WI38 (cell line): Measurements from ENCODE around the gene TMEM132C.

Source experiments
- H3K4me3 ChIP-seq: 2 replicates; pipeline ENCODE4 v1.5.1; 2011; ENCODE audit warnings: low read depth, mild to moderate bottlenecking, control low read depth, low read length
- CTCF ChIP-seq: IDR thresholded peaks from 2 replicates; pipeline ENCODE4 v1.5.1; 2012; ENCODE audit warnings: low read depth, mild to moderate bottlenecking, control low read depth, low read length

TMEM132C gene

GRCh38 chr12:128672893-128673292 lies 405.9 kb downstream of the TMEM132C start:
- H3K4me3 ChIP-seq: no peak overlapping the region
- TF ChIP-seq CTCF: no peak

GRCh38 chr12:128675576-128675975 lies 408.6 kb downstream of the TMEM132C start:
- H3K4me3 ChIP-seq: no peak overlapping the region
- TF ChIP-seq CTCF: no peak

- H3K4me3 ChIP-seq: no peak overlapping the region
- no peak for TF ChIP-seq CTCF
Measured at GRCh38 chr12:128680555-128680954, 413.6 kb downstream of the TMEM132C start.

- no peak for TF ChIP-seq CTCF
- no peak overlapping the region for H3K4me3 ChIP-seq
Measured at GRCh38 chr12:128682548-128683275, 415.7 kb downstream of the TMEM132C start.

GRCh38 chr12:128684352-128684751 lies 417.4 kb downstream of the TMEM132C start:
- H3K4me3 ChIP-seq: no peak overlapping the region
- no peak for TF ChIP-seq CTCF

GRCh38 chr12:128685903-128686475 lies 419.0 kb downstream of the TMEM132C start:
- no peak overlapping the region for H3K4me3 ChIP-seq
- TF ChIP-seq CTCF: no peak

- H3K4me3 ChIP-seq: no peak overlapping the region
- TF ChIP-seq CTCF: no peak
Measured at GRCh38 chr12:128687851-128688250, 420.9 kb downstream of the TMEM132C start.
